K562 (cell line): ENCODE results near the gene SERPINB3. TPM values are rescaled to one million over a fixed set of nuclear protein-coding genes. Genes with fewer than 3 reads are reported as not detected.

Experiments
- ATAC-seq: fragments of 200-7000 bp; cut with Tn5 transposase; 3 replicates; pipeline ENCODE4 v1.9.1; 2020; ENCODE audit warnings: moderate library complexity
- BruUV-seq: library from RNA; stranded (reverse); fragments of 400-500 nt; replicated peaks from 2 replicates; lab custom pipeline; 2021; lab: Mats Ljungman, UMichigan
- CTCF ChIA-PET: fragments of 300-600 bp; formaldehyde crosslinking; extraction: SDS; loops from one replicate; lab custom pipeline; 2021; ENCODE audit warnings: low intra/inter-chr PET ratio; lab: Yijun Ruan, JAX
- POLR2A ChIA-PET: fragments of 300-600, 350-650 bp; sonication (Branson Sonifier 250); formaldehyde crosslinking; extraction: SDS; loops from one replicate; lab custom pipeline; 2021; ENCODE audit warnings: antibody characterized with exemption, inconsistent platforms; lab: Yijun Ruan, JAX
- DNase-seq, 4 experiments: peaks; one replicate each; pipeline versions ENCODE4 v3.0.0 to v3.0.0-alpha.2; 2011 to 2018; ENCODE audit warnings: low spot score in 3 of 4, mixed read lengths in 3 of 4; ENCODE audit errors: extremely low read depth in 1 of 4
- FAIRE-seq: peaks from 2 replicates; lab custom pipeline; 2011; peaks lifted over from hg19 to GRCh38; lab: Jason Lieb, UNC
- H2AFZ ChIP-seq: 2 replicates; pipeline ENCODE4 v1.6.0; 2011; ENCODE audit warnings: low read depth, low read length, control low read depth, inconsistent platforms
- H3K27ac ChIP-seq: fragments of 200-600 bp; 3 replicates; pipeline ENCODE4 v1.8.0; 2011; ENCODE audit warnings: low read depth, mild to moderate bottlenecking, control low read depth, inconsistent platforms, low read length, moderate library complexity, mixed read lengths; ENCODE audit errors: extremely low read depth
- H3K27me3 ChIP-seq, 2 experiments: fragments of 300-600 bp in 1 of 2; 2 replicates in 1 of 2; 3 replicates in 1 of 2; pipeline versions ENCODE4 v1.6.0 to v1.8.0; 2011; ENCODE audit warnings: inconsistent platforms in 2 of 2, low read length in 2 of 2, mild to moderate bottlenecking in 1 of 2, mixed read lengths in 1 of 2, moderate library complexity in 1 of 2; ENCODE audit not compliant: control insufficient read depth in 2 of 2, insufficient read depth in 2 of 2
- H3K36me3 ChIP-seq: fragments of 300-600 bp; 3 replicates; pipeline ENCODE4 v1.8.0; 2011; ENCODE audit warnings: mild to moderate bottlenecking, low read length, inconsistent platforms; ENCODE audit not compliant: control insufficient read depth, insufficient read depth
- H3K4me1 ChIP-seq, 2 experiments: fragments of 200-600 bp in 1 of 2; replicated peaks in 1 of 2; 2 replicates in 1 of 2; 3 replicates in 1 of 2; pipeline versions ENCODE4 v1.5.1 to v1.8.0; 2011; ENCODE audit warnings: inconsistent platforms in 2 of 2, low read length in 2 of 2, mild to moderate bottlenecking in 1 of 2, mixed read lengths in 1 of 2, moderate library complexity in 1 of 2; ENCODE audit not compliant: control insufficient read depth in 2 of 2, insufficient read depth in 2 of 2
- H3K4me2 ChIP-seq: 2 replicates; pipeline ENCODE4 v1.6.1; 2011; ENCODE audit warnings: low read length, control low read depth, inconsistent platforms, mixed read lengths; ENCODE audit not compliant: insufficient read depth
- H3K4me3 ChIP-seq: fragments of 200-600 bp; sonication (generic), shearing (Covaris generic); 2 replicates; pipeline ENCODE4 v1.5.1; 2016; ENCODE audit warnings: control low read depth, inconsistent platforms
- H3K79me2 ChIP-seq: fragments of 200-600 bp; 3 replicates; pipeline ENCODE4 v1.8.0; 2011; ENCODE audit warnings: low read length, inconsistent platforms; ENCODE audit not compliant: control insufficient read depth, insufficient read depth
- H3K9ac ChIP-seq, 2 experiments: 2 replicates each; pipeline versions ENCODE4 v1.6.0 to v1.6.1; 2011; ENCODE audit warnings: low read depth in 2 of 2, low read length in 2 of 2, control low read depth in 1 of 2, inconsistent platforms in 1 of 2, mild to moderate bottlenecking in 1 of 2, mixed read lengths in 1 of 2; ENCODE audit not compliant: insufficient read depth in 1 of 2
- H3K9me1 ChIP-seq: one replicate; pipeline ENCODE4 v1.6.0; 2011; ENCODE audit warnings: inconsistent platforms, mild to moderate bottlenecking, low read length, moderate library complexity; ENCODE audit not compliant: control insufficient read depth, insufficient read depth
- H3K9me3 ChIP-seq: replicated peaks from 2 replicates; pipeline ENCODE4 v1.5.1; 2011; ENCODE audit warnings: low read depth, low read length, inconsistent platforms; ENCODE audit not compliant: control insufficient read depth, insufficient read depth
- H4K20me1 ChIP-seq: replicated peaks from 2 replicates; pipeline ENCODE4 v1.6.1; 2011; ENCODE audit warnings: low read length, inconsistent platforms, mixed read lengths; ENCODE audit not compliant: control insufficient read depth, insufficient read depth
- ESRRA ChIP-seq: fragments of 450-650 bp; IDR thresholded peaks from 2 replicates; pipeline ENCODE4 v1.6.1; 2014; ENCODE audit warnings: low read depth, mild to moderate bottlenecking, moderate library complexity, borderline replicate concordance
- ETS2 ChIP-seq: IDR thresholded peaks from 2 replicates; pipeline ENCODE4 v1.6.1; 2016; ENCODE audit warnings: borderline replicate concordance, missing genetic modification characterization, mild to moderate bottlenecking, moderate library complexity, missing compliant biosample characterization; ENCODE audit not compliant: poor library complexity, severe bottlenecking
- ETV5 ChIP-seq: sonication (generic); formaldehyde crosslinking; IDR thresholded peaks from 2 replicates; pipeline ENCODE4 v1.4.0; 2020; ENCODE audit warnings: low read depth, mild to moderate bottlenecking, missing genetic modification reagents
- L3MBTL2 ChIP-seq: fragments of 450-650 bp; IDR thresholded peaks from 2 replicates; pipeline ENCODE4 v1.6.1; 2016; ENCODE audit warnings: mild to moderate bottlenecking, moderate library complexity
- RB1 ChIP-seq: fragments of 450-650 bp; IDR thresholded peaks from 2 replicates; pipeline ENCODE4 v1.6.1; 2017; ENCODE audit warnings: low read depth, mild to moderate bottlenecking
- TAF9B ChIP-seq: fragments of 450-650 bp; IDR thresholded peaks from 2 replicates; pipeline ENCODE4 v1.6.1; 2018; ENCODE audit warnings: mild to moderate bottlenecking; ENCODE audit not compliant: partially characterized antibody
- WGBS: fragments of 100-300 bp; shearing (Covaris generic); methylation state at CpG from one replicate; pipeline ENCODE4 v1.1.6; 2016; ENCODE audit warnings: low coverage, mixed read lengths; ENCODE audit not compliant: insufficient coverage; ENCODE audit errors: missing lambda C conversion rate; 5-methylcytosine and 5-hydroxymethylcytosine counted together
- in situ Hi-C: fragments of 300-500 bp; cut with MboI; formaldehyde crosslinking; loops from 4 replicates; pipeline ENCODE4 v1.15.0; 2018; ENCODE audit warnings: inconsistent platforms, mixed read lengths
- intact Hi-C: fragments of 100-400 bp; cut with micrococcal nuclease; formaldehyde crosslinking; loops from 2 replicates; pipeline ENCODE4 v1.14.2; 2022
- polyA plus RNA-seq, 8 experiments: library from polyadenylated mRNA; depleted of rRNA in 4 of 8; stranded (reverse) in 5 of 8; unstranded in 3 of 8; fragments of >200 nt; fragmentation: Nextera tagmentation in 2 of 8; fragmentation: Illumina TruSeq in 1 of 8; extraction: Ambion mirVana in 2 of 8; extraction: Trizol in 1 of 8; gene quantifications; 2 replicates each; pipeline versions ENCODE4 v1.2.1 to v1.2.3, GENCODE V29; 2011 to 2014; ENCODE audit warnings: inconsistent platforms in 1 of 8, missing spikeins in 1 of 8
- total RNA-seq, 7 experiments: library from RNA; depleted of rRNA in 6 of 7; stranded (reverse); fragments of >200 nt in 6 of 7; fragmentation: Illumina TruSeq in 2 of 7; extraction: Trizol in 2 of 7; gene quantifications; 2 replicates each; pipeline versions ENCODE4 v1.2.1 to v1.2.3, GENCODE V29; 2011 to 2021; ENCODE audit warnings: low replicate concordance in 1 of 7
- TF ChIP-seq, protein P1 (sequence below): fragments of 250-450 bp; sonication (Bioruptor Pico); IDR thresholded peaks from 2 replicates; pipeline ENCODE4 v1.8.0; 2022; ENCODE audit warnings: inconsistent platforms

SERPINB3 gene
- total and polyA plus RNA-seq, 9 of the 15 experiments (the other 6 are each of a cell fraction or from before 2014, with no cell fraction given) = not detected

- in situ Hi-C loops = no loop called here
- WGBS = 0% methylated on average over 3 of the region's 3 CpGs
Observed at GRCh38 chr18:63697097-63697660, 35.5 kb upstream of the SERPINB3 start.

More at GRCh38 chr18:63697097-63697660, 35.5 kb upstream of the SERPINB3 start:
- H3K27ac ChIP-seq = no peak overlapping the region
- BruUV-seq = no TSS peak
- H3K27me3 ChIP-seq = no peaks in the 10 kb centered on the region
- no peak overlapping the region for H3K4me3 ChIP-seq
- no peak for DNase-seq
- H4K20me1 ChIP-seq = no peaks in the 10 kb centered on the region
- H3K4me1 ChIP-seq = no peaks in the 10 kb centered on the region
- no peak overlapping the region for H3K9ac ChIP-seq
- H3K9me3 ChIP-seq = no peaks in the 10 kb centered on the region
- intact Hi-C loops = no loop called here
- no peak overlapping the region for H3K4me2 ChIP-seq
- no peak for TF ChIP-seq ETS2 (tag)
- TF ChIP-seq, protein P1, sequence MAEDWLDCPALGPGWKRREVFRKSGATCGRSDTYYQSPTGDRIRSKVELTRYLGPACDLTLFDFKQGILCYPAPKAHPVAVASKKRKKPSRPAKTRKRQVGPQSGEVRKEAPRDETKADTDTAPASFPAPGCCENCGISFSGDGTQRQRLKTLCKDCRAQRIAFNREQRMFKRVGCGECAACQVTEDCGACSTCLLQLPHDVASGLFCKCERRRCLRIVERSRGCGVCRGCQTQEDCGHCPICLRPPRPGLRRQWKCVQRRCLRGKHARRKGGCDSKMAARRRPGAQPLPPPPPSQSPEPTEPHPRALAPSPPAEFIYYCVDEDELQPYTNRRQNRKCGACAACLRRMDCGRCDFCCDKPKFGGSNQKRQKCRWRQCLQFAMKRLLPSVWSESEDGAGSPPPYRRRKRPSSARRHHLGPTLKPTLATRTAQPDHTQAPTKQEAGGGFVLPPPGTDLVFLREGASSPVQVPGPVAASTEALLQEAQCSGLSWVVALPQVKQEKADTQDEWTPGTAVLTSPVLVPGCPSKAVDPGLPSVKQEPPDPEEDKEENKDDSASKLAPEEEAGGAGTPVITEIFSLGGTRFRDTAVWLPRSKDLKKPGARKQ (CRISPR knock-in tag) = no peak
- TF ChIP-seq ETV5 (CRISPR knock-in tag) = no peak
- TF ChIP-seq TAF9B = no peak
- no peak for TF ChIP-seq ESRRA
- TF ChIP-seq RB1 = no peak
- TF ChIP-seq L3MBTL2 = no peak
- TF ChIP-seq, all 486 proteins: peak for 0
- FAIRE-seq (no peak), ATAC-seq (no peak)
- no peaks in the 10 kb centered on the region for H3K9me1 ChIP-seq
- no peak overlapping the region for H2AFZ ChIP-seq
- CTCF ChIA-PET = no interaction called here
- H3K79me2 ChIP-seq = no peaks in the 10 kb centered on the region
- H3K36me3 ChIP-seq = no peaks in the 10 kb centered on the region
- POLR2A ChIA-PET = no interaction called here
